GM13977 (cell line): ENCODE measurements around the gene RAB31.

ENCODE experiments used
- DNase-seq: peaks from one replicate; pipeline ENCODE4 v3.0.0; 2012; ENCODE audit warnings: low spot score
- in situ Hi-C: fragments of 300-500 bp; cut with MboI; formaldehyde crosslinking; loops from one replicate; pipeline ENCODE4 v1.12.0; 2022; ENCODE audit warnings: low sequenced_read_pairs, low pct_unique_long_range_greater_than_20kb, mixed read lengths, inconsistent platforms; ENCODE audit not compliant: unreplicated experiment
- TF ChIP-seq, protein P1 (sequence below): IDR thresholded peaks from 2 replicates; pipeline ENCODE4 v1.5.1; 2012; ENCODE audit warnings: mild to moderate bottlenecking, control low read depth; ENCODE audit not compliant: insufficient read depth; ENCODE audit errors: extremely low read depth, missing control alignments

RAB31 gene

DNA sequence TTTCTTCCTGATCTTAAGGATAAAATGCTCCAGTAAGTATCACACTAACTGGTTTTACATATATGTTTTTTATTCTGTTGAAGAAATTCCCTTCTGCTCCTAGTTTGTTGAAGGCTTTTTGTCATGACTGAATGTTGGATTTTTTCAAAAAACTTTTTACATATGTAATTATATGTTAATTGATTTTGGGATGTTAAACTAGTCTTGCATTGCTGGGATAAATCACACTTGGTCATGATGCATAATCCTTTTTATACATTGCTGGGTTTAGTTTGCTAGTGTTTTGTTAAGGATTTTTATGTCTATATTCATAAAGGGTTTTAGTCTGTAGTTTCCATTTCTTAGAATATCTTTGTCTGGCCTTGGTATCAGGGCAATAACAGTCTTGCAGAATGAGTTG lies 112.0 kb downstream of the RAB31 start:
- in situ Hi-C loops: no loop called here
- no peak for DNase-seq
- TF ChIP-seq, protein P1, sequence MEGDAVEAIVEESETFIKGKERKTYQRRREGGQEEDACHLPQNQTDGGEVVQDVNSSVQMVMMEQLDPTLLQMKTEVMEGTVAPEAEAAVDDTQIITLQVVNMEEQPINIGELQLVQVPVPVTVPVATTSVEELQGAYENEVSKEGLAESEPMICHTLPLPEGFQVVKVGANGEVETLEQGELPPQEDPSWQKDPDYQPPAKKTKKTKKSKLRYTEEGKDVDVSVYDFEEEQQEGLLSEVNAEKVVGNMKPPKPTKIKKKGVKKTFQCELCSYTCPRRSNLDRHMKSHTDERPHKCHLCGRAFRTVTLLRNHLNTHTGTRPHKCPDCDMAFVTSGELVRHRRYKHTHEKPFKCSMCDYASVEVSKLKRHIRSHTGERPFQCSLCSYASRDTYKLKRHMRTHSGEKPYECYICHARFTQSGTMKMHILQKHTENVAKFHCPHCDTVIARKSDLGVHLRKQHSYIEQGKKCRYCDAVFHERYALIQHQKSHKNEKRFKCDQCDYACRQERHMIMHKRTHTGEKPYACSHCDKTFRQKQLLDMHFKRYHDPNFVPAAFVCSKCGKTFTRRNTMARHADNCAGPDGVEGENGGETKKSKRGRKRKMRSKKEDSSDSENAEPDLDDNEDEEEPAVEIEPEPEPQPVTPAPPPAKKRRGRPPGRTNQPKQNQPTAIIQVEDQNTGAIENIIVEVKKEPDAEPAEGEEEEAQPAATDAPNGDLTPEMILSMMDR: no peak

DNA sequence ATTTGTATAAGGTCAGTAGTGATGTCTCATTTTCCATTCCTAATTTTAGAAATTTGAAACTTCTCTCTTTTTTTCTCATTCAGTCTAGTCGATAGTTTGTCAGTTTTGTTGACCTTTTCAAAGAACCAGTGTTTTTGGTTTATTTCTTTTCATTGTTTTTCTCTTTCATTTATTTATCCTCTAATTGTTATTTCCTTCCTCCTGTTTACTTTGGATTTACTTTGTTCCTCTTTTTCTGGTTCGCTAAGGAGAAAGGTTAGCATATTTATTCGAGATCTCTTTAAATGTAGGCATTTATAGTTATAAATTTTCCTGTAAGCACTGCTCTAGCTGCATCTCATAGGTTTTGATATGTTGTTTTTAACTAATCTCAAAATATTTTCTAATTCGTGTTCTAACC lies 112.6 kb downstream of the RAB31 start:
- DNase-seq: no peak
- TF ChIP-seq, protein P1: no peak

DNA sequence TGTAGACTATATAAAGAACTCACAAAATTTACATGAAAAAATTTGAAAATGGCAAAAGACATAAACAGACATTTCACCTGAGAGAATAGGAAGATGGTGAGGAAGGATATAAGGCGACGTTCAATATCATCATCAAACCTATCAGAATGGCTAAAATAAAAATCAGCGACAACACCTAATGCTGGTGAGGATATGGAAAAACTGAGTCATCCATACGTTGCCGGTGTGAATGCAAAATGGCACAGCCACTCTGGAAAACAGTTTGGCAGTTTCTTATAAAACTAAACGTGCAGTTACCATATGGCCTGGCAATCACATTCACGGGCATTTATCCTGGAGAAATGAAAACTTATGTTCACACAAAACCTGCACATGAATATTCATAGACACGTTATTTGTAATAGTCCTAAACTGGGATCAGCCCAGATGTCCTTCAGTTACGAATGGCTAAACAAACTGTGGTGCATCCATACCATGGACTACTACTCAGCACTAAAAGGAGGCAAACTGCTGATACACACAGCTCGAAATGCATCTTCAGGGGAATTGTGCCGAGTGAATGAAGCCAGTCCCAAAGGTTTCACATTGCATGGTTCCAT lies 114.6 kb downstream of the RAB31 start:
- DNase-seq: no peak
- in situ Hi-C loops: no loop called here
- TF ChIP-seq, protein P1: no peak

More for the DNA sequence above, 112.6 kb downstream of the RAB31 start:
- in situ Hi-C loops: no loop called here

DNA sequence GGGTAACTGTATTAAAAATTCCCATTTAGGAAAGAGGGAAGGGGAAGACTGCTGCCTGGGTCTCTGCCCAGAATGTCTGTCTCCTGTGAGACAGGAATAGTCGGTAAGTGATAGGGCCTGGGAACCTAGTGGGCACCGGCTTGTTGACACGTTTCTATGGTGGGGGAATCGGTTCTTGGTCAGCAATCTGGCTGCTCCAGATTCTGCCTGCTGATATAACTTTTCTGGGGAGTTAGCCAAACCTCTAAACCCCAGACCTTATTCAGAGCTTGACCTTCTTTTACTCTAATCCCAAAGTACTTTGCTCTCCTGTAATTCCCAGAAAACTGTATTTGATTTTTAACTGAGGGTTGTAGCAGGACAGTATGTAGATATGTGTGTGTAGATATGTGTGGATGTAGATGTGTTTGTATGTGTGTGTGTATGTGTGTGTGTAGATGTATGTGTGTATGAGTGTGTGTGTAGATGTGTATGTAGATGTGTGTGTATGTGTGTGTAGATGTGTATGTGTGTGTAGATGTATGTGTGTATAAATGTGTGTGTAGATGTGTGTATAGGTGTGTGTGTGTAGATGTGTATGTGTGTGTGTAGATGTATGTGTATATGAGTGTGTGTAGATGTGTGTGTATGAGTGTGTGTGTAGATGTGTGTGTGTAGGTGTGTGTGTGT lies 115.8 kb downstream of the RAB31 start:
- in situ Hi-C loops: no loop called here
- TF ChIP-seq, protein P1: no peak
- DNase-seq: no peak

DNA sequence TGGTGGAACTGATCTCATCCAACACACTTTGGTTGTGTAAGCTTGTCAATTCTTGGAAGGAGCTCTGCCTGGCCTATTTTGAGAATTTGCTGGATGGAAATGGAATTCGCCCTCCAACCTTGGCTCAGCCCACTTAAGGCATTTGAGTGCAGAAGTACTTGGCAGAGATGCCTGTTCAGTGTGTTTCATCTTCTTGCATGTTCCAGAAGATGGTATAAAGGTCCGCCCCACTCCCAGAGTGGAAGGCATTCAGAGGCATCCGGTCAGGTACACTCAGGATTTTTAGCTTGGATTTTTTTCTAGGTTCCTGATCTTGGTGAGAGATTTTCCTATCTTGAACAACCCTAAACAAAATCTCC lies 116.4 kb downstream of the RAB31 start:
- in situ Hi-C loops: no loop called here
- TF ChIP-seq, protein P1: no peak
- no peak for DNase-seq

DNA sequence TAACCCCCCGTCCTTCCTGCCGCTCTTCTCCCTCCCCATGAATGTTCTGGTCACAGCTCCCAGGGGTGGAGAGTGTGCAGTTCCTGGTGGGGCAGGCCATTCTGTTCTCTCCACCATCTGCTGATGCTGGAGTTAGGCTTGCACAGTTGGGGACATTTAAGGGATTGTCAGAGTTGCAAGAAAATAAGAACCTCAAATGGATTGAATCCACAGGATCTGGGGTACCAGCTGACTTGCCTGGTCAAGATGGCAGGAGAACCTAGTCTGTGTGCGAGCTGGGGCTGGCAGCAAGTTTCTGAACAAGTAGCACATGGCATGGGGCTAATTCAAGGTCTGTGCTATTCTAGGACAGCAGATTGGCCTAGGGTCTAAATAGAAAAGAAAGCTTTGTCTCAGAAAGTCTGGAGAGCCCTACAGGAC lies 116.9 kb downstream of the RAB31 start:
- in situ Hi-C loops: no loop called here
- TF ChIP-seq, protein P1: no peak
- no peak for DNase-seq
